HG03060 (cell line): ENCODE data around the gene ECHDC3.

Source experiments
- ATAC-seq: cut with Tn5 transposase; IDR thresholded peaks from one replicate; pipeline ENCODE4 v1.9.1; 2021; ENCODE audit warnings: low read depth, moderate number of reproducible peaks; ENCODE audit not compliant: unreplicated experiment

The ECHDC3 gene

DNA sequence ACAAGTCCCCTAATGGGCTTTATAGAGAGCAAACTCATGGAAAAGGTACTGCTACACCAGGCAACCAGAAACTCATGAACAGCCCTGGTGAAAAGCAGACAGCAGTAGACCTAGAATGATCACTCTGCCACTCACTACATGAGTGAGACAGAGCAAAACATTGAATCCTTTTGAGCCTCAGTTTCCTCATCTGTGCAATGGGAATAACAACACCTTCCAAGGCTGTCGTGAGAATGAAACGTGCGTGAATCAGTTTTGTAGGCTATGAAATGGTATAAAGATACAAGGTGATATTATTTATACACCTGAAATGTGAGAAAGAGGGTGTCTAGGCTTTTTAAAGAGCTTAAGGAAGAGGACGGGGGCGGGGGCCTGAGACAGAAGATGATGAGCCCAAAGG is 66.6 kb downstream of the ECHDC3 start:
- ATAC-seq = no peak

DNA sequence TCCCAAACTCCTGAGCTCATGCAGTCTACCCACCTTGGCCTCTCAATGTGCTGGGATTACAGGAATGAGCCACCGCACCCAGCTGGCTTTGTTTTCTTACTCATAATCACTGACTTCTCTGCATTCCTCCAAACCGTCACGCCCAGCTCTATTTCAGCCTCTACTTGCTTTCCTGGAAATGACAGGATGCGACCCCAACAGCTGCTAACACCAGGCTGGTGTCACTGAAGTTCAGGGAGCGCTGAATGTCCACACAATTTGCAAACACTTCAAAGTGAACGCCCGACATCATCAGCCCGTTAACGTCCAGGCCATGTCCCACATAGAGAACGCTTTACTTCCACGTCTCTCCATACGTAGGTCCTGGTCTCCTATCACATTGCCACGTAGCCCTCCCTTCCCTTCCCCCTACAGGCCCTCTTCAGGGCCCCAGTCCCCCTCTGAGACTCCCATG is 68.2 kb downstream of the ECHDC3 start:
- ATAC-seq = no peak

DNA sequence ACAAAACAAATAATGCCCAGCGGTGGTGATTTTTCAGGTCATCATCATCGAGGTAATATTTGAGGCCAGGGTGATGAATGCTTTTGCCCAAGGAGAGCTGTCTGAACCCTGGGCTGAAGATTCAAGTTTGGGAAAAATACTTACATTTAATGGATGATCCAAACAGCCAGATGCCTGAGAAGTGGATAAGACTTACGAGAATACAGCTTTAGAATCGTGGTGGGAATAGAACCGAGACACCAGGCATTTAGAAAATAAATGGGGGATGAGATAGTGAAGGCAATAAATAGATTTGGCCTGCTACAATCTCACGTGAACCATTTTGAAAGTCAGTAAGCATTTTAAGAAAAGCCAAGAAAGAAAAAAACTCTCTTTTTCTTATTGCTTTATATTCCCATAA is 68.8 kb downstream of the ECHDC3 start:
- ATAC-seq = no peak

DNA sequence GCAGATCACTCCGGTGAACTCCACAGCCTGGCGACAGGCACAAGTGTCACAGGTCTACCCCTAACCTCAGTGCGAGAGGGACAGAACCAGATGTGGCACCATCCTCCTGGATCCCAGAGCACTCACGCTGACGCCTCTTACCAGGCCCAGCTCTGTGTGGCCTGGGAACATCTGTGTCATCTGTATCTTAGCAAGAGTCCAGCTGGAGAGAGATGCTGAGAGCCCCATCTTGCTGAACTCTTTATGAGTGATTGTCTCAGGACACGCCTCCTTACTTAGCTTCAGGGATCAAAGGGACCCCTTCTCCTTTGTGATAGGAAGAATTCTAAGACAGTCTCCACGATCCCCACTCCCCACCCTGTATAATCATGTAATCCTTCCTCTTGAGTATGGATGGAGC is 71.0 kb downstream of the ECHDC3 start:
- ATAC-seq = no peak
